Measurements from ENCODE around the gene ZNF358.

ZNF358 gene

DNA sequence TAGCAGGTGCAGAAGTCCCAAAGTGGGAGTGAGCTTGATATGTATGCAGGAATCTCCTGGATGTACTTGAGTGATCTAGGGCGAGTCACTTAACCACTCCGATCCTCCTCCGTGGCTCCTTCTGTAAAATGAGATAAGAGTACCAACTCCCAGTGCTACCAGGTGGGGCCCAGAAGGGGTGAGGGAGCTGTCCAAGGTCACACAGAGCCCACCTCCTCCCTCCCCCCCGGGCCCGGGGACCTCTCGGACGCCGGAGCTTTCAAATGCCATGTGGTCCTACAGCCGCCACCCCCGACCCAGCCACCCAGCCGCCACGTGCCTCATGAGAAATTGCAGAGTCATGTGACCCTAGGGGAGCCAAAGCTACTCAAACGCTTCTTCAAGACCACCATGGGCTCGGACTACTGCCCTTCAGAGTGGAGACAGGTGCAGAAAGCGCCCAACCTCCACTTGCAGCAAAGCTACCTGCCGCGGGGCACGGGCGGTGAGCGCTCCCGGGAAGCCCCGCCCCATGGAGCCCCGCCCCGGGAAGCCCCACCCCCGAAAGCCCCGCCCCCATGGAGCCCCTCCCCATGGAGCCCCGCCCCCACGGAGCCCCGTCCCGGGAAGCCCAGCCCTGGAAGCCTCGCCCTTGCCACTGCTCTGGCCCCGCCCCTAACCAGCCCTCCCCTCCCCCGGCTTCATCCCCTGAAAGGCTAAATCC, 10.1 kb upstream of the ZNF358 start:
- DNase-seq (ENCODE audit: insufficient read length, low spot score) = peak; percentile 52
- FAIRE-seq = no peak
- TF ChIP-seq SPI1 (IDR thresholded peaks at IDR 0.05; ENCODE audit: low read depth, low read length) = no peak

DNA sequence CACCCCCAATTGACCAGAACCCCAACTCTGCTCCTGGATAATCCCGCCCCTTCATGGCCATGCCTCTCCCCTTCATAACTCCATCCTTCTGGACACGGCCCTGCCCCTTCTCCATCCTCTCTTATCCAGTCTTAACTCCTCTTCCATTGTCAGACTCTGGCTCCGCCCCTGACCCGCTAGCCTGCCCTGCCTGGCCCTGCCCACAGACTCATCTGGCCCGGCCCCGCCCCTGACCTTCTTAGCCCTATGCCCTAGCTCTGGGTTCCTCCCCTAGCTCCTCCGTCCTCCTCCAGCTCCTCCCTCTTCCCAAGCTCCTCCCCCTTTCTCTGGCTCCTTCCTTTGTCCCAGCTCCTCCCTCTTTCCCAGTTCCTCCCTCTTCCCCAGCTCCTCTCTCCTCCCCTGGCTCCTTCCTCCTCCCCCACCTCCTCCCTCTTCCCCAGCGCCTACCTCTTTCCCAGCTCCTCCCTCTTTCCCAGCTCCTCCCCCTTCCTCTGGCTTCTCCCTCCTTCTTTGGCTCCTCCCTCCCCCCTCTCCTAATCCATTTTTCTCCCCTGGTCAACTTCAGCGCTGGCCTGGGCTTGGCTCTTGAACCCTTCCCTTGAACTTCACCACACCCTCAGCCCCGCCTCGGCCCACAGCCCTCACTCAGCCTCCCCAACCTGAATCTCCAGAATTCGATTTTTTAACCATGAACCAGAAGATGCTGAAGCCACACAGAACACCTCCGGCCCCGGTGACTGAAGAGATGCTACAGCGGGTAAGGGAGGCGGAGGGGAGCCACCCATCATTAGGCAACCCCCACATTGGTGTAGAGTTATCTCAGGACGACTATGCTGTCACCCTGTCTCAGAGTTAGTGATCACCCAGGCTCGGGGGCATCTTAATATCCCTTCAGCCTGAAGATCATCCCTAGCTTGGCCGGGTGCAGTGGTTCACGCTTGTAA, 9.2 kb upstream of the ZNF358 start:
- FAIRE-seq (no peak), DNase-seq (ENCODE audit: insufficient read length, low spot score) (no peak)
- TF ChIP-seq SPI1 (IDR thresholded peaks at IDR 0.05; ENCODE audit: low read depth, low read length) (no peak), POU2F2 (IDR thresholded peaks at IDR 0.05; ENCODE audit: low read depth, low read length) (no peak), POLR2AphosphoS5 (IDR thresholded peaks at IDR 0.05; ENCODE audit: low read depth, low read length) (no peak), POLR2A (IDR thresholded peaks at IDR 0.05; ENCODE audit: low read depth, low read length) (no peak), PAX5 (IDR thresholded peaks at IDR 0.05; ENCODE audit: insufficient read depth, low read length, severe bottlenecking) (no peak), TAF1 (IDR thresholded peaks at IDR 0.05; ENCODE audit: low read depth, low read length) (no peak)

DNA sequence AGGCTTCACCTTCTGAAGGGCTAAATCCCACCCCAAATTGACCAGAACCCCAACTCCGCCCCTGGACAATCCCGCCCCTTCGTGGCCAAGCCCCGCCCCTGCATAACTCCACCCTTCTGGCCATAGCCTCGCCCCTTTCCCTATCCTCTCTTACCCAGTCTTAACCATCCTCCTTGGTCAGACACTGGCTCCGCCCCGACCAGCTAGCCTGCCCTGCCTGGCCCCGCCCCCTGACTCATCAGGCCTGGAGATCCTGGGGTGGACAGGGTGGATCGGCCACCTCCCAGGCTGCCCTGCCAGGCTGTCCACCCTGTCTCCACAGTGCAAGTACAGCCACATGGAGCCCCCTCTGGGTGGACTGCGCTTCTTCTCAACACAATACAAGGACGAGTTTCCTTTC, 8.0 kb upstream of the ZNF358 start:
- TF ChIP-seq TAF1 (IDR thresholded peaks at IDR 0.05; ENCODE audit: low read depth, low read length) = no peak
- no peak for FAIRE-seq
- no peak for DNase-seq (ENCODE audit: insufficient read length, low spot score)

DNA sequence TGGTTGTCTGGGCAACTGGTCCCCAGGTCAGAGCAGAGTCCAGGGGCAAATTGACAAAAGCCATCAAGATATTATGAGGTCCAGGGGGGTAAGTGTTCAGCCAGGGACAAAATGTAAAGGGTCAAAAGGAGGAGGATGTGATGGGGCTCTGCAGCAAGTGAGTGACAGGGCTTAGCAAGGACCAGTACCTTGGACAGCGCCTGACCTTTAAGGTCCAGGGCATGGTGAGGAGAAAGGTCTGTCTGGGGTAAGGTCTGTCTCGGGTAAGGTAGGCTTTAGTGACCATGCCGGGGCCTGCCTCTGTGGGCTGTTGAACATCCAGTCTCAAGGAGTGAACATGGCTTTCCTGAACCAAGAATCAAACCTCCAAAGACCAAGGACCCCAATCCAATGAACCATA, 6.3 kb upstream of the ZNF358 start:
- TF ChIP-seq SPI1 (IDR thresholded peaks at IDR 0.05; ENCODE audit: low read depth, low read length) = no peak
- TF ChIP-seq POLR2AphosphoS5 (IDR thresholded peaks at IDR 0.05; ENCODE audit: low read depth, low read length) = no peak
- no peak for TF ChIP-seq TAF1 (IDR thresholded peaks at IDR 0.05; ENCODE audit: low read depth, low read length)
- no peak for TF ChIP-seq POLR2A (IDR thresholded peaks at IDR 0.05; ENCODE audit: low read depth, low read length)
- TF ChIP-seq PAX5 (IDR thresholded peaks at IDR 0.05; ENCODE audit: insufficient read depth, low read length, severe bottlenecking) = no peak
- no peak for TF ChIP-seq POU2F2 (IDR thresholded peaks at IDR 0.05; ENCODE audit: low read depth, low read length)
- no peak for DNase-seq (ENCODE audit: insufficient read length, low spot score)
- no peak for FAIRE-seq

DNA sequence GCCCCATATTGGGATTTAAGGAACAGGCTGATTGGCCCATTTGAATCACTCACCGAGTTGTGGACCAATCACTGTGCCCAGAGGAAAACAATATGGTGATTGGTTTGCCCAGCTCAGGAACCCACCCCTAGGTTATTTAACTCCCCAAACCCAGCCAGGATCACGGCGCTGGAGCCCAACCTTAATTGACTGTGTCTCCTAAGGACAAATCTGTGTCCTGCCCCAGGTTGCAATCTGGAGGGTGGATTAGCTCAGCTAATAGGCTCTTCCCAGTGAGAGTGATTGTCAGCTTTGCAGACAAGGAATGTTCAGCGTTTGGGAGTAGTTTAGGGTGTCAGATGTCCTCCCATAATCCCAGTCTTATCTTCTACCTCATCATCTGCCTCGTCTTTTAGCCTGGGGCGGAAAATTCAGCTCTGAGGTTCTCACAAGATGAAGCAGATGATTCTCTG, 3.5 kb upstream of the ZNF358 start:
- no peak for FAIRE-seq
- no peak for DNase-seq (ENCODE audit: insufficient read length, low spot score)
- TF ChIP-seq POLR2AphosphoS5 (IDR thresholded peaks at IDR 0.05; ENCODE audit: low read depth, low read length) = no peak
- no peak for TF ChIP-seq SPI1 (IDR thresholded peaks at IDR 0.05; ENCODE audit: low read depth, low read length)
- TF ChIP-seq TAF1 (IDR thresholded peaks at IDR 0.05; ENCODE audit: low read depth, low read length) = no peak
- TF ChIP-seq PAX5 (IDR thresholded peaks at IDR 0.05; ENCODE audit: insufficient read depth, low read length, severe bottlenecking) = no peak
- no peak for TF ChIP-seq POU2F2 (IDR thresholded peaks at IDR 0.05; ENCODE audit: low read depth, low read length)
- no peak for TF ChIP-seq POLR2A (IDR thresholded peaks at IDR 0.05; ENCODE audit: low read depth, low read length)

DNA sequence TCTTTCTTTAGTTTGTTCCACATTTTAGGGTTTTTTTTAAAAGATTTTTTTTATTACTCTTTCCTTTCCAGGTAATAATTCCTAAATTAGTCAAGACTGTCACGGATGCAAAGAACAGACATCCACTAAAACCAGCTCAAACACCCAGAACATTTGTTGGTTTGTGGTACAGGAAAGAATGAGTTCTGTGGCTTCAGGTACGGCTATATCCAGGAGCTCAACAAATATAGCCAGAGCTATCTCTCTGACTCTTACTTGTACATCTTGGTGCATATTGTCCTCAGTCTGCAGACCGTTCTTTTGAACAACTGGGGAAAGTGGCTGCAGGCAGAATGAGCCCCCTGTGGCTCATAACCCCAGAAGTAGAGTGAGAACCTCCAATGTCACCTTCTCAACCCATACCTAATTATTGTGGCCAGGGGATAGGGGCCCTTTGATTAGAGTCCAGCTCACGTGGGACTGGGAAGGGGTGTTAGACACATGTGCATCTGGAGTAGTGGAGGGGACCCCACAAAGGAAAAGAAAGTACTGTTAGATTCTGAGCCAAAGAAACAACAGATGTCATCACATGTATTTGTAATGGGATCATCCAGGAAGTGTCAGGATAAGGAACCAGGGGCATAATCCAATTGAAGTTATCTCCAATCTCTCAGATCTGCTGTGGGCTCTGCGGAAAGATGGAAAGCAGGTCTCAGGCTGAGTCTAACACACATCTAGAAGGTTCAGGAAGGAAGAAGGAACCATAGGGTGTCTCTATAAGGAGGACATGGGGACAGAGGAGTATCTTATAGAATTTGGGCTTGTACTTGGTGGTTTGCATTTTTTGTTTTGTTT, 1.9 kb upstream of the ZNF358 start:
- TF ChIP-seq SPI1 (IDR thresholded peaks at IDR 0.05; ENCODE audit: low read depth, low read length) = no peak
- no peak for TF ChIP-seq POLR2AphosphoS5 (IDR thresholded peaks at IDR 0.05; ENCODE audit: low read depth, low read length)
- no peak for TF ChIP-seq TAF1 (IDR thresholded peaks at IDR 0.05; ENCODE audit: low read depth, low read length)
- TF ChIP-seq PAX5 (IDR thresholded peaks at IDR 0.05; ENCODE audit: insufficient read depth, low read length, severe bottlenecking) = no peak
- TF ChIP-seq POU2F2 (IDR thresholded peaks at IDR 0.05; ENCODE audit: low read depth, low read length) = no peak
- no peak for TF ChIP-seq POLR2A (IDR thresholded peaks at IDR 0.05; ENCODE audit: low read depth, low read length)
- DNase-seq (ENCODE audit: insufficient read length, low spot score) (no peak), FAIRE-seq (no peak)

DNA sequence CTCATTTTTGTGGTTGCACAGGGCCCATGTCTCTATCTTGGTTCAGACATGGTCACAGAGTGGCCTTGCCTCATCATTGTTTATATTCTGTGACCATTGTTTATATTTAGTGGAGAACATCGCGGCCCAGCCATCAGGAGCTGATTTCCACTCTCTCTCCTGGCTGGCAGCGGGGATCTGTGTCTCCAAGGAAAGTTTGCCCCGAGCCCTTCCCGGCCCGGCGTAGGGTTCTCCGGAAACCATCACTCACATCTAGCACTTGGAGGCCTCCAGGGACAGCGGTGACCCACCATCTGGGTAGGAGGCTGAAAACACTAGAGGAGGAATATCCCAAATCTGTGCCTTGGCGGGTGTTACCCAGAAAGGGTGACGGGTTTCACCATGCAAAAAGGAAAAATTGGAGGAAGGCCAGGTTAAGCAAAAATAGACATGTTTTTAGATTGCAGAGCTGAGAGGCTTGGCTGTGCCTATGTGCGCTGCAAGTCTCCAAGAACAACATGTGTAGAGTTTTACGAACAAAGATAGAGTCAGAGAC, 726 bp upstream of the ZNF358 start:
- FAIRE-seq (no peak), DNase-seq (ENCODE audit: insufficient read length, low spot score) (no peak)
- TF ChIP-seq PAX5 (IDR thresholded peaks at IDR 0.05; ENCODE audit: insufficient read depth, low read length, severe bottlenecking) (no peak), SPI1 (IDR thresholded peaks at IDR 0.05; ENCODE audit: low read depth, low read length) (no peak), POLR2A (IDR thresholded peaks at IDR 0.05; ENCODE audit: low read depth, low read length) (no peak), POLR2AphosphoS5 (IDR thresholded peaks at IDR 0.05; ENCODE audit: low read depth, low read length) (no peak), TAF1 (IDR thresholded peaks at IDR 0.05; ENCODE audit: low read depth, low read length) (no peak), POU2F2 (IDR thresholded peaks at IDR 0.05; ENCODE audit: low read depth, low read length) (no peak)

DNA sequence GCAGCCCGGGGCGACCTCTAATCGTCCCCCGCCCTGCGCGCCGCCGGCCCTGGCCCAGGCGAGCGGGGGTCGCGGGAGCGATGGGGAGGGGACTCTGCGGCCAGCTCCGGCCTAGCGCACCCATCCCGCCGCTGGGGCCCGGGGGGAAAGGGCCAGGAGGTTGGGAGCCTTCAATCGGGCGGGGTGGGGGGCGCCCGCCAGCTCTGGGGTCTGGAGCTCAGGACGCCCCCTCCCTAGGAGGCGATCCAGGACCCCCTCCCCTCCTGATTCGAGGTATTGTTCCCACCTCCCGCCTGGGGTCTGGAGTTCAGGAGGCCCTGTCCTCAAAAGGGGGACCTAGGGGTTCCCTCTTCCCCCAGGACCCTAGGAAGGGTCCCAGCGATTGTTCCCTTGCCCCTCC, 430 bp downstream of the ZNF358 start:
- FAIRE-seq = no peak

DNA sequence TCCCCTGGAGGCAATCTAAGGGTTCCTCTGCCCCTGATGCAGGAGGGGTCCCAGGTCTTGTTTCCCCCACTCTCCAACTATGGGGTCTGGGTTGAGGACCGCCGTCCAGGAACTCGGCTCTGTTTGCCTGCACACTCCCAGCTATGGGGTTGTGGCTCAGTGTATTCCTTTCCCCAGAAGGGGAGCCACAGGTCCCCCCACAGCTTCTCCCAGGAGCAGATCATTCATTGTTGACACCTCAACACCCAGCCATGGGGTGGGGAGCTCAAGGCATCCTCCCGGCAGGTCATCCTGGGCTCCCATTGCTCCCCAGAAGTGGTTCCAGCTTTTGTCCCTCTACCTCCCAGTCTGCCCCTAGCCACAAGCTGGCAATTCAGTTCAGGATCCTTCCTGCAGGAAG, 975 bp downstream of the ZNF358 start:
- no peak for DNase-seq (ENCODE audit: insufficient read length, low spot score)
- no peak for FAIRE-seq
- no peak for TF ChIP-seq SPI1 (IDR thresholded peaks at IDR 0.05; ENCODE audit: low read depth, low read length)
- no peak for TF ChIP-seq TAF1 (IDR thresholded peaks at IDR 0.05; ENCODE audit: low read depth, low read length)
- no peak for TF ChIP-seq POLR2A (IDR thresholded peaks at IDR 0.05; ENCODE audit: low read depth, low read length)
- TF ChIP-seq POU2F2 (IDR thresholded peaks at IDR 0.05; ENCODE audit: low read depth, low read length) = no peak
- TF ChIP-seq PAX5 (IDR thresholded peaks at IDR 0.05; ENCODE audit: insufficient read depth, low read length, severe bottlenecking) = no peak
- TF ChIP-seq POLR2AphosphoS5 (IDR thresholded peaks at IDR 0.05; ENCODE audit: low read depth, low read length) = no peak

More for the DNA sequence above, 430 bp downstream of the ZNF358 start:
- no peak for DNase-seq (ENCODE audit: insufficient read length, low spot score)
- TF ChIP-seq TAF1 (IDR thresholded peaks at IDR 0.05; ENCODE audit: low read depth, low read length) (no peak), POLR2A (IDR thresholded peaks at IDR 0.05; ENCODE audit: low read depth, low read length) (no peak), POLR2AphosphoS5 (IDR thresholded peaks at IDR 0.05; ENCODE audit: low read depth, low read length) (no peak), POU2F2 (IDR thresholded peaks at IDR 0.05; ENCODE audit: low read depth, low read length) (no peak), SPI1 (IDR thresholded peaks at IDR 0.05; ENCODE audit: low read depth, low read length) (no peak)
